ENCODE measurements around the gene PPA2. TPM values are rescaled to one million over a fixed set of nuclear protein-coding genes. Genes with fewer than 3 reads are reported as not detected.

Gene PPA2
- total and polyA plus RNA-seq, 2 experiments from 2014 or later = 58.4 to 63.7 TPM

DNA sequence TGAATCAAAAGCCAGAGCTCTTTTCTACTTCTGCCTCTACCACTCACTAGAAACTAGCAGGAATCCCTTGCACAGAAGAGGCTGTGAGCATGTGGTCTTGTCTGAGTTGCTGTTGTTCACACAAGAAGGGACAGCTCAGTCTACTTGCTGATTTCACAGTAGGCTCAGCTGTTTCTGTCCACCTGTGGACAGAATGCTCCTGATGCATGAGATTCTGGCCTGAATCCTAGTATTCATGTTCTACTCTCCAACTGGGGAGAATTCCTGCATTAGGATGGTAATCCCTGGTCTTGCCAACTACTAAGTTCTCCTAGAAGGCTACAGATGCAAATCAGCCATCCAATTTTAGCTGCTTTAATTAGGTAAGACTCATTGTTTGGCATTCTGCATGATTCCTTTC is 112.8 kb downstream of the PPA2 start:
- Histone ChIP-seq H3F3A (replicated peaks; ENCODE audit: low read depth) (no peaks in the 10 kb centered on the region), H2AFZ (no peak overlapping the region), H3K27ac (ENCODE audit: low read depth) (no peak overlapping the region), H3K4me2 (no peak overlapping the region), H3K36me3 (ENCODE audit: insufficient read depth) (no peaks in the 10 kb centered on the region), H4K20me1 (replicated peaks; ENCODE audit: insufficient read depth) (no peaks in the 10 kb centered on the region; the same call in 1 of the 2 replicates), H3K79me2 (replicated peaks; ENCODE audit: insufficient read depth) (no peaks in the 10 kb centered on the region), H3K27me3 (ENCODE audit: insufficient read depth) (no peaks in the 10 kb centered on the region), H3K4me1 (ENCODE audit: insufficient read depth) (no peaks in the 10 kb centered on the region), H3K9me2 (ENCODE audit: insufficient read depth) (no peaks in the 10 kb centered on the region), H3K4me3 (no peak overlapping the region)
- ATAC-seq (no peak), DNase-seq (ENCODE audit: low spot score) (no peak)
- Mint-ChIP-seq H3K9me3 (peaks cover 15% of the 10 kb centered on the region), H3K36me3 (ENCODE audit: low read depth) (peaks cover 26% of the 10 kb centered on the region), H3K4me3 (no peak overlapping the region), H3K27ac (no peak overlapping the region), H3K4me1 (no peaks in the 10 kb centered on the region), H3K27me3 (ENCODE audit: insufficient read depth, low read depth, poor library complexity) (peaks cover 2% of the 10 kb centered on the region)
- TF ChIP-seq EZH2 (IDR thresholded peaks at IDR 0.05; ENCODE audit: low read depth, unreplicated experiment) = no peak
- no peak for TF ChIP-seq JUNB (IDR thresholded peaks at IDR 0.05; ENCODE audit: unreplicated experiment)

DNA sequence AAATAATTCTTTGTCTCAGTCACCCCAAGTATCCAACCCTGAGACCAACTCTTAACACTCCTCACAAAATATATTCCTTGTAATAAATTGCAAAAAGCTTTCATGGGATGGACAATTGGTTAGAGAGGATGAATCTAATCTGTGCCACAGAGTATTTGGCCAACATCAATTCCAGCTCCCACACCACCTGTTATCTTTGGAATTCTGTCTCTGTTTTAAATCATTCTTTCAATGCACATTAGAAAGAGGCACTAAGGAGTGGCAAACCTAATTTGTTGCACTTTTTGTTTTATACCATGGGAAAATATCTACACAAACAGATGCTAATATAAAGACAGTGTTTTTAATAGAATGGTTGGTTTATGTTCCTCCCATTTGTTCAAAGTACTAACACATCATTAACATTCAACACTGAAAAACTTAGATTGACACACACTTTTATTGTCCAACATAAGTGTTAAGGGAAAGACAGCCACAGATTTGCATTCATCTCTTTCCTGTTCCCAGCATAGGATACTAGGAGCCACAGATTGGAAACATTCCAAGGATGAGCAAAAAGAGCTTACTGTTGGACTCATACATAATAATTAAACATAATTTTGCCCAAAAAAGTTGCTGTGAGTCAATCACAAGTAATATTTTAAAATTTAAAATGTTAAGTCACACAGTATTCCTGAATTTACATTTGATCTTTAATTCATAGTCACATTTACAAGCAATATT is 116.4 kb downstream of the PPA2 start:
- H3K9me2 ChIP-seq (ENCODE audit: insufficient read depth) = no peaks in the 10 kb centered on the region
- no peaks in the 10 kb centered on the region; the same call in 2 of the 3 replicates for H3K9me3 Mint-ChIP-seq
- no peaks in the 10 kb centered on the region for H4K20me1 ChIP-seq (replicated peaks; ENCODE audit: insufficient read depth)
- no peaks in the 10 kb centered on the region for H3F3A ChIP-seq (replicated peaks; ENCODE audit: low read depth)
- peaks cover 2% of the 10 kb centered on the region for H3K27me3 Mint-ChIP-seq (ENCODE audit: insufficient read depth, low read depth, poor library complexity)
- H3K4me2 ChIP-seq = no peak overlapping the region
- H3K27me3 ChIP-seq (ENCODE audit: insufficient read depth) = no peaks in the 10 kb centered on the region
- H3K27ac ChIP-seq (ENCODE audit: low read depth) = no peak overlapping the region
- H2AFZ ChIP-seq = no peak overlapping the region
- no peaks in the 10 kb centered on the region for H3K79me2 ChIP-seq (replicated peaks; ENCODE audit: insufficient read depth)
- H3K36me3 ChIP-seq (ENCODE audit: insufficient read depth) = no peaks in the 10 kb centered on the region
- H3K27ac Mint-ChIP-seq = no peak overlapping the region
- H3K4me3 Mint-ChIP-seq = no peak overlapping the region
- DNase-seq (ENCODE audit: low spot score) (no peak), ATAC-seq (no peak)
- no peaks in the 10 kb centered on the region for H3K4me1 ChIP-seq (ENCODE audit: insufficient read depth)
- no peaks in the 10 kb centered on the region for H3K4me1 Mint-ChIP-seq
- H3K36me3 Mint-ChIP-seq (ENCODE audit: low read depth) = peaks cover 10% of the 10 kb centered on the region; the same call in 2 of the 3 replicates
- H3K4me3 ChIP-seq = no peak overlapping the region
- no peak for TF ChIP-seq POLR2AphosphoS5 (IDR thresholded peaks at IDR 0.05; ENCODE audit: low read depth)
- no peak for TF ChIP-seq STAT1 (IDR thresholded peaks at IDR 0.05; ENCODE audit: unreplicated experiment)
- no peak for TF ChIP-seq CREB1 (CRISPR knock-in tag; IDR thresholded peaks at IDR 0.05; ENCODE audit: low read depth)
- TF ChIP-seq, protein P1, sequence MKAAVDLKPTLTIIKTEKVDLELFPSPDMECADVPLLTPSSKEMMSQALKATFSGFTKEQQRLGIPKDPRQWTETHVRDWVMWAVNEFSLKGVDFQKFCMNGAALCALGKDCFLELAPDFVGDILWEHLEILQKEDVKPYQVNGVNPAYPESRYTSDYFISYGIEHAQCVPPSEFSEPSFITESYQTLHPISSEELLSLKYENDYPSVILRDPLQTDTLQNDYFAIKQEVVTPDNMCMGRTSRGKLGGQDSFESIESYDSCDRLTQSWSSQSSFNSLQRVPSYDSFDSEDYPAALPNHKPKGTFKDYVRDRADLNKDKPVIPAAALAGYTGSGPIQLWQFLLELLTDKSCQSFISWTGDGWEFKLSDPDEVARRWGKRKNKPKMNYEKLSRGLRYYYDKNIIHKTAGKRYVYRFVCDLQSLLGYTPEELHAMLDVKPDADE (IDR thresholded peaks at IDR 0.05) = no peak
- no peak for TF ChIP-seq ZNF114 (CRISPR knock-in tag; IDR thresholded peaks at IDR 0.05)
- TF ChIP-seq ZNF331 (CRISPR knock-in tag; IDR thresholded peaks at IDR 0.05; ENCODE audit: low read depth) = no peak
- TF ChIP-seq NANOG (IDR thresholded peaks at IDR 0.05; ENCODE audit: borderline replicate concordance) = no peak
- no peak for TF ChIP-seq JUNB (IDR thresholded peaks at IDR 0.05; ENCODE audit: unreplicated experiment)
- no peak for TF ChIP-seq EZH2phosphoT487 (IDR thresholded peaks at IDR 0.05; ENCODE audit: unreplicated experiment)
- TF ChIP-seq EZH2 (IDR thresholded peaks at IDR 0.05; ENCODE audit: low read depth, unreplicated experiment) = no peak
- TF ChIP-seq REST (IDR thresholded peaks at IDR 0.05; ENCODE audit: unreplicated experiment) = no peak
